Upper lobe of right lung (tissue), 1 donor: ENCODE measurements around the gene PPY. TPM values are rescaled to one million over a fixed set of nuclear protein-coding genes. Genes with fewer than 3 reads are reported as not detected.
"Not testable (repeated sequence)": the region's sequence is repeated elsewhere in the genome, so short reads cannot be mapped to it uniquely, and the experiment has no call there.

ENCODE experiments used
- ATAC-seq: fragments of 200-7000 bp; cut with Tn5 transposase; one replicate; pipeline ENCODE4 v1.9.1; 2020; ENCODE audit warnings: mild to moderate bottlenecking, moderate library complexity
- DNase-seq: peaks from one replicate; pipeline ENCODE4 v3.0.0-alpha.2; 2020
- H3K27ac ChIP-seq: fragments of 200-600 bp; one replicate; pipeline ENCODE4 v1.8.0; 2022
- H3K27me3 ChIP-seq: fragments of 200-600 bp; one replicate; pipeline ENCODE4 v1.8.0; 2022; ENCODE audit warnings: mild to moderate bottlenecking
- H3K36me3 ChIP-seq: fragments of 200-600 bp; one replicate; pipeline ENCODE4 v1.8.0; 2022
- H3K4me1 ChIP-seq: fragments of 200-600 bp; one replicate; pipeline ENCODE4 v1.8.0; 2022
- H3K4me3 ChIP-seq: fragments of 200-600 bp; one replicate; pipeline ENCODE4 v1.8.0; 2022; ENCODE audit warnings: mild to moderate bottlenecking
- H3K9me3 ChIP-seq: fragments of 200-600 bp; one replicate; pipeline ENCODE4 v1.8.0; 2022
- intact Hi-C: fragments of 100-400 bp; cut with DNase I; formaldehyde crosslinking; loops from one replicate; pipeline ENCODE4 v1.11.0; 2022
- total RNA-seq: library from RNA; stranded (reverse); fragmentation: NEBNext Ultra II Directional; extraction: Animal tissue kit (Norgen Biotek cat#: 25700); gene quantifications from one replicate; pipeline ENCODE4 v1.2.1, GENCODE V29; 2021
- TF ChIP-seq, protein P1 (sequence below): fragments of 200-600 bp; IDR thresholded peaks from one replicate; pipeline ENCODE4 v1.8.0; 2022; ENCODE audit warnings: antibody characterized with exemption
- donor health status: DM: no; HTN: yes; CAD: no; lungs with severe emphysema.

Gene PPY
- total RNA-seq, 1 donor from 2014 or later, result not detected

DNA sequence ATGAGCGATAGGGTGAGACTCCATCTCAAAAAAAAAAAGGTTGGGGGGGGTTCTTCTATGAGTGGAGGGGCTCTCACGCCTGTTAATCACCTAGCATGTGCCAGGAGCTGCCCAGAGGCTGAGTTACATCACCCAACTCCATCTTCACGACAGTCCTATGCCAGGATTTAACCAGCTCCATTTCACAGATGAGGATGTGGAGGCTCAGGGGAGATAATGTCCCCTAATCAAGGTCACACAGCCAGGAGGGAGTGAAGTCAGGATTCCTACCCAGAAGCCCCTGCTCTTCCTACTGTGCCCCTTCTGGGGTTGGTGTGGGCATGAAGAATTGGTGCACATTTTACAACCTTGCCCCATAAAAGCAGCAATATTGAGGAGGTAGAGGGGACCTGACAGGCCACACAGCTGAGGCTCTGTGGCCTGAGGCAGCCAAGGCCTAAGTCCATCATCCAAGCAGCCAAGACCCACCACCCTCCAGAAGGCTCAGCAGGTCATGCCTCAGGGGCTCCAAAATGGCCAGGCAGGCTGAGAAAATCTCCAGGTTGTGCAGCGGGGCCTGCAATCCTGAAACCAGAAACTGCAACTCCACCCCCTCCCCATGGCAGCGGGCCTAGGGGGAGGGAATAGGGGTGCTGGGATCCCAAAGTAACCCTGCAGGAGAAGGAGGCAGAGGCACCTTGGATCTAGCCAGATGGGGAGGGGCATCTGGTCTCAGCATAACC lies 6.9 kb downstream of the PPY start:
- H3K9me3 ChIP-seq, result no peaks in the 10 kb centered on the region
- no peak for ATAC-seq
- H3K36me3 ChIP-seq, result no peaks in the 10 kb centered on the region
- H3K4me1 ChIP-seq, result peaks cover 5% of the 10 kb centered on the region
- H3K27me3 ChIP-seq, result peaks cover 29% of the 10 kb centered on the region
- intact Hi-C loops, result no loop called here
- no peak for DNase-seq
- TF ChIP-seq, protein P1, sequence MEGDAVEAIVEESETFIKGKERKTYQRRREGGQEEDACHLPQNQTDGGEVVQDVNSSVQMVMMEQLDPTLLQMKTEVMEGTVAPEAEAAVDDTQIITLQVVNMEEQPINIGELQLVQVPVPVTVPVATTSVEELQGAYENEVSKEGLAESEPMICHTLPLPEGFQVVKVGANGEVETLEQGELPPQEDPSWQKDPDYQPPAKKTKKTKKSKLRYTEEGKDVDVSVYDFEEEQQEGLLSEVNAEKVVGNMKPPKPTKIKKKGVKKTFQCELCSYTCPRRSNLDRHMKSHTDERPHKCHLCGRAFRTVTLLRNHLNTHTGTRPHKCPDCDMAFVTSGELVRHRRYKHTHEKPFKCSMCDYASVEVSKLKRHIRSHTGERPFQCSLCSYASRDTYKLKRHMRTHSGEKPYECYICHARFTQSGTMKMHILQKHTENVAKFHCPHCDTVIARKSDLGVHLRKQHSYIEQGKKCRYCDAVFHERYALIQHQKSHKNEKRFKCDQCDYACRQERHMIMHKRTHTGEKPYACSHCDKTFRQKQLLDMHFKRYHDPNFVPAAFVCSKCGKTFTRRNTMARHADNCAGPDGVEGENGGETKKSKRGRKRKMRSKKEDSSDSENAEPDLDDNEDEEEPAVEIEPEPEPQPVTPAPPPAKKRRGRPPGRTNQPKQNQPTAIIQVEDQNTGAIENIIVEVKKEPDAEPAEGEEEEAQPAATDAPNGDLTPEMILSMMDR, result no peak
- H3K4me3 ChIP-seq, result no peak overlapping the region
- H3K27ac ChIP-seq, result no peak overlapping the region

DNA sequence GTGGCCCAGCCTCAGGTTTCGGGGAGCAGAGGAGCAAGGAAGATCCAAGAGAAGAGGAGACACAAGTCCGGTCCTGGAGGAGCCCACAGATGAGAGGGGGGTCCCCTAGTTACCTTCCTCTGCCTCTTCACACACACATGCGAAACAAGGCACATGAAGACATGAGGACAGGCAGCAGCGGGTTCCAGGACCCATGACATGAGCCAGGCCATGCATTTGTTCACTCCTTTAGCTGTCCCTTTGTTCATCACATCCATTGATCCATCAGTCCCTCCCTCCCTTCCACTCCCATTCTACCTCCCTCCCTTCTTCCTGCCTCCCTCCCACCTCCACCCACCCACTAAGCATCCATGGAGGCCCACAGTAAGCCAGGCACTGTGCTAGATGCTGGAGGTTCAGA lies 9.4 kb downstream of the PPY start:
- no peaks in the 10 kb centered on the region for H3K9me3 ChIP-seq
- H3K4me3 ChIP-seq, result no peak overlapping the region
- ATAC-seq, result no peak
- TF ChIP-seq, protein P1, result no peak
- H3K27ac ChIP-seq, result no peak overlapping the region
- intact Hi-C loops, result no loop called here
- H3K27me3 ChIP-seq, result peaks cover 26% of the 10 kb centered on the region
- peaks cover under 1% of the 10 kb centered on the region for H3K4me1 ChIP-seq
- no peak for DNase-seq
- no peaks in the 10 kb centered on the region for H3K36me3 ChIP-seq

DNA sequence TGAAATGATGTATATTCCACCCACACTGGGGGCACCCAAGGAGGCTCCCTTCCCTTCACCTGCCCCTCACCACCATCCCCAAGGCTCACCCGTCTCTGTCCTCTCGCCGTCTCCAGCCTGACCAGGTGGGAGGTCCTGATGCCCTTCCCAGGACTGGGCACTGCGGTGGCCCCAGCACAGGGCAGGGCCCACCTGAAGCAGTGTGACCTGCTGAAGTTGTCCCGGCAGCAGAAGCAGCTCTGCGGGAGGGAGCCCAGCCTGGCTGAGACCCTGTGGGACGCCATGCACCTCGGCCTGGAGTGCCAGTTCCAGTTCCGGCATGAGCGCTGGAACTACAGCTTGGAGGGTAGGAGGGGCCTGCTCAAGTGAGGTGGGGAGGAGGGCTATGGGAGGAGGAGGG lies 9.9 kb downstream of the PPY start:
- Histone ChIP-seq H3K36me3 (no peaks in the 10 kb centered on the region), H3K4me1 (peaks cover 4% of the 10 kb centered on the region), H3K9me3 (no peaks in the 10 kb centered on the region), H3K4me3 (no peak overlapping the region), H3K27me3 (peaks cover 23% of the 10 kb centered on the region), H3K27ac (no peak overlapping the region)
- no peak for DNase-seq
- TF ChIP-seq, protein P1, result no peak
- no peak for ATAC-seq
- intact Hi-C loops, result no loop called here

DNA sequence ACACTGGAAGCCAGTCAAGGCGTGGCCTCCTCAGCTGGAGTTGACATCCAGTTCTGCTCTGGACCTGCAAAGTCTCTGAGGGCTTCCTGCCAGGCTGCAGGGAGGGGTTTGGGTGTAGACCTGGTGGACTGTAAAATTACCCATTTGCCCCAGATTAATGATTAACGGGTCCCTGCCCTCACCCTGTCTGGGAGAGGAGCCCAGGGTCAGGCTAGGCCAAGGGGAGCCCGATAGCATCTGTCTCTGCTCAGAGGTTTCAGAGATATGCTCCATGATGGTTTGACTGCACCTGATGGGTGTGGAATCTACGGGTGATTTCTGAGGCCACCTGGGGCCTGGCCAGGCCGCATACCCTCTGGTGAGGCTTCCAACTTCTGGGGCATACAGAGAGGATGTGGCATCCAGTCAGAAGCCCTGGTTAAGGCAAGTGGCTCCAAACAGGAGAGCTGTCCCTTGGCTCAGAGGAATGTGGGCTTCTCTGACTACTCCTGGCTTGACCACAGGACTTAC lies 11.2 kb downstream of the PPY start:
- H3K27ac ChIP-seq, result no peak overlapping the region
- no peaks in the 10 kb centered on the region for H3K36me3 ChIP-seq
- DNase-seq, result no peak
- TF ChIP-seq, protein P1, result no peak
- no peaks in the 10 kb centered on the region for H3K9me3 ChIP-seq
- ATAC-seq, result no peak
- intact Hi-C loops, result no loop called here
- H3K27me3 ChIP-seq, result peaks cover 25% of the 10 kb centered on the region
- H3K4me1 ChIP-seq, result peaks cover 13% of the 10 kb centered on the region
- no peak overlapping the region for H3K4me3 ChIP-seq

DNA sequence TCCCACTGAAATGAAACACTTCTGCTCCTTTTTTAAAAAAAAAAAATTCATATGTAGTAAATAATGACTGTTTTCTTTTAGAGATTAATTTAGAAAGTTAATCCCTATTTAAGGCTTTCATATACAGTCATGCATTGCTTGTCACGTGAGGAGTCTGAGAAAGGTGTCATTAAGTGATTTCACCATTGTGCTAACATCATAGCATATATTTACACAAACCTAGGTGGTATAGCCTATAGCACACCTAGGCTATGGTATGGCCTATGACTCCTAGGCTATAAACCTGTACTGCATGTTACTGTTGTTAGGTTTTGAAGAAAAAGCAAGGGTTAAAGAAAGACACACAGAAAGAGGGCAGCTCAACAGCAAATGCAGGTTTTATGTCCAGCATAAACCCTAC lies 13.7 kb downstream of the PPY start:
- ATAC-seq (no peak), DNase-seq (no peak)
- H3K9me3 ChIP-seq, result no peaks in the 10 kb centered on the region
- no peaks in the 10 kb centered on the region for H3K36me3 ChIP-seq
- intact Hi-C loops, result no loop called here
- peaks cover 13% of the 10 kb centered on the region for H3K4me1 ChIP-seq
- no peak overlapping the region for H3K4me3 ChIP-seq
- TF ChIP-seq, protein P1, result no peak
- H3K27me3 ChIP-seq, result peaks cover 18% of the 10 kb centered on the region
- H3K27ac ChIP-seq, result no peak overlapping the region

DNA sequence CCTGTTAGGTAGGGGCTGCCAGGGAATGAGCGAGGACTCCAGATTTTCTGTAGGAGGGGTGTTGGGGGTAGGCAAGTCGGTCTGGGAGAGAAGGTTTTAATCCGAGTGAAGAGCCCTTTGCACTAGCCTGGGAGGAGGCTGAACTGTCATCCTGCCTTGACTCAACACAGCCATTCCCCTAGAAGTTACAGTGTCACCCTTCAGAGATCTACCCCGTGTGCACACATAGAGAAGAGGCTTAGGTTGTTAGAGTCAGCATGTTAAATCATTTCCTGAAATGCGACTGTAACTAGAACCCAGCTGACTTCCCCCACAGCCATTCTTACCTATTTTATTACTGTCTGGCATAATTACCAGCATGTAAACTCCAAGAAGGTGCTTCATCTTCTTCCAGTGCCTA lies 14.3 kb downstream of the PPY start:
- ATAC-seq, intact Hi-C loops, H3K27ac ChIP-seq: not testable (repeated sequence)

More for the DNA sequence above, 14.3 kb downstream of the PPY start:
- H3K36me3 ChIP-seq, H3K9me3 ChIP-seq, H3K4me3 ChIP-seq, DNase-seq: not testable (repeated sequence)
- Histone ChIP-seq H3K4me1 (peaks cover 13% of the 10 kb centered on the region), H3K27me3 (peaks cover 18% of the 10 kb centered on the region)
